Measurements from ENCODE around the gene GSTM5.
"Not testable (repeated sequence)": the region's sequence is repeated elsewhere in the genome, so short reads cannot be mapped to it uniquely, and the experiment has no call there.

GSTM5 gene

GRCh38 chr1:109711593-109712320 lies at the start of gene GSTM5:
GSTM5 (plus strand) TSS chr1:109712251; CDS start chr1:109712313, 62 bp downstream.
- peaks cover 0 to 12% (median 0%) of the 10 kb centered on the region in 3 donors for H3K9me3 ChIP-seq
- H3K36me3 ChIP-seq; H3K27me3 ChIP-seq; H3K27ac ChIP-seq; intact Hi-C loops (cut with DNase I; ENCODE audit: low total_unique reads); H3K4me1 ChIP-seq; DNase-seq: not testable (repeated sequence)
- peak within 1 kb of the TSS; percentile 30 to 39 for H3K4me3 ChIP-seq

GRCh38 chr1:109664671-109665070 lies 47.4 kb upstream of the GSTM5 start:
- peaks cover 0 to 16% (median 8%) of the 10 kb centered on the region in 4 donors for H3K4me1 ChIP-seq
- H3K9me3 ChIP-seq = no peaks in the 10 kb centered on the region
- H3K27ac ChIP-seq = no peak overlapping the region
- TF ChIP-seq, protein P1, sequence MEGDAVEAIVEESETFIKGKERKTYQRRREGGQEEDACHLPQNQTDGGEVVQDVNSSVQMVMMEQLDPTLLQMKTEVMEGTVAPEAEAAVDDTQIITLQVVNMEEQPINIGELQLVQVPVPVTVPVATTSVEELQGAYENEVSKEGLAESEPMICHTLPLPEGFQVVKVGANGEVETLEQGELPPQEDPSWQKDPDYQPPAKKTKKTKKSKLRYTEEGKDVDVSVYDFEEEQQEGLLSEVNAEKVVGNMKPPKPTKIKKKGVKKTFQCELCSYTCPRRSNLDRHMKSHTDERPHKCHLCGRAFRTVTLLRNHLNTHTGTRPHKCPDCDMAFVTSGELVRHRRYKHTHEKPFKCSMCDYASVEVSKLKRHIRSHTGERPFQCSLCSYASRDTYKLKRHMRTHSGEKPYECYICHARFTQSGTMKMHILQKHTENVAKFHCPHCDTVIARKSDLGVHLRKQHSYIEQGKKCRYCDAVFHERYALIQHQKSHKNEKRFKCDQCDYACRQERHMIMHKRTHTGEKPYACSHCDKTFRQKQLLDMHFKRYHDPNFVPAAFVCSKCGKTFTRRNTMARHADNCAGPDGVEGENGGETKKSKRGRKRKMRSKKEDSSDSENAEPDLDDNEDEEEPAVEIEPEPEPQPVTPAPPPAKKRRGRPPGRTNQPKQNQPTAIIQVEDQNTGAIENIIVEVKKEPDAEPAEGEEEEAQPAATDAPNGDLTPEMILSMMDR (IDR thresholded peaks at IDR 0.05) = no peak
- no peaks in the 10 kb centered on the region for H3K27me3 ChIP-seq
- intact Hi-C loops (cut with DNase I; ENCODE audit: low total_unique reads) = no loop called here
- peaks cover 0 to 27% (median 11%) of the 10 kb centered on the region in 3 donors for H3K36me3 ChIP-seq
- no peak overlapping the region for H3K4me3 ChIP-seq
- no peak for DNase-seq

- peaks cover 0 to 13% (median 0%) of the 10 kb centered on the region in 3 donors for H3K36me3 ChIP-seq
- DNase-seq = peak; percentile 95 to 98
- TF ChIP-seq, protein P1 (IDR thresholded peaks at IDR 0.05) = no peak
- H3K27ac ChIP-seq = peak within 1 kb of the TSS; percentile 44 to 69
- H3K9me3 ChIP-seq = no peaks in the 10 kb centered on the region
- H3K4me1 ChIP-seq = peaks cover 0 to 16% (median 8%) of the 10 kb centered on the region in 4 donors
- no peaks in the 10 kb centered on the region for H3K27me3 ChIP-seq
- peak within 1 kb of the TSS; percentile 58 to 66 for H3K4me3 ChIP-seq
- intact Hi-C loops (cut with DNase I; ENCODE audit: low total_unique reads) = no loop called here
Observed at GRCh38 chr1:109667452-109668122, 44.5 kb upstream of the GSTM5 start, which contains the start of gene GSTM2. GSTM2 (plus strand) TSS chr1:109668057; CDS start chr1:109668116, 59 bp downstream.

DNA sequence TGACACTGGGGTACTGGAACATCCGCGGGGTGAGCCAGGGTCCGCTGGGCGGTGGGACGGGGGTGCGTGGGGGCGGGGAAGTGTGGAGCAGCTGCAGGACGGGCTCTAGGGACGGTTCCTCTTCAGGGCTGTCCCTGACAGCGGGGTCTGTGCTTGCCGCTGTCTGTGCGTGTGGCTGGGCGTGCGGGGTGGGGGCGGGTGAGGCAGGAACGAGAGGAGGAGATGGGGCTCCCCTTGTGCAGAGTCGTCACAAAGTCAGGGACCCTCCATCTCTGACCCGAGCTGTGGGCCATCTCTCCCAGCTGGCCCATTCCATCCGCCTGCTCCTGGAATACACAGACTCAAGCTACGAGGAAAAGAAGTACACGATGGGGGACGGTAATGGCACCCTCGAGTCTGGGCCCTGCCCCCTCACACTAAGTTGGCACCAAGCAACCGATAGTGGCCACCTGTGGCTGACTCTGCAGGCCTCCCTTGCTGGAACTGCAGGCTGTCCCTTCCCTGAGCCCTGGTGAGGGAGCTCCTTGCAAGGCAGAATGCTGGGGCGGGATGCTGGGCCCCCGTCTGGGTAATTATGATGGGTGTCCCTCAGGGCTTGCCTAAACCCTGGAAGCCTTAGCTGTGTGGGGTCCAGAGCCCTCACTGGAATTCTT lies 43.8 kb upstream of the GSTM5 start:
- DNase-seq = no peak
- peak overlapping the region; percentile 44 to 69 for H3K27ac ChIP-seq
- peaks cover 0 to 20% (median 0%) of the 10 kb centered on the region in 3 donors for H3K36me3 ChIP-seq
- H3K4me3 ChIP-seq = peak overlapping the region; percentile 58 to 66
- no peaks in the 10 kb centered on the region for H3K27me3 ChIP-seq
- H3K4me1 ChIP-seq = peaks cover 0 to 16% (median 8%) of the 10 kb centered on the region in 4 donors
- TF ChIP-seq, protein P1 (IDR thresholded peaks at IDR 0.05) = no peak
- no peaks in the 10 kb centered on the region for H3K9me3 ChIP-seq
- intact Hi-C loops (cut with DNase I; ENCODE audit: low total_unique reads) = no loop called here

GRCh38 chr1:109669246-109669948 lies 42.7 kb upstream of the GSTM5 start:
- Histone ChIP-seq H3K4me3 (no peak overlapping the region), H3K4me1 (peaks cover 0 to 11% (median 8%) of the 10 kb centered on the region in 4 donors), H3K36me3 (peaks cover 0 to 26% (median 0%) of the 10 kb centered on the region in 3 donors), H3K27ac (no peak overlapping the region), H3K9me3 (no peaks in the 10 kb centered on the region), H3K27me3 (no peaks in the 10 kb centered on the region)
- DNase-seq = no peak
- TF ChIP-seq, protein P1 (IDR thresholded peaks at IDR 0.05) = no peak
- intact Hi-C loops (cut with DNase I; ENCODE audit: low total_unique reads) = no loop called here

DNA sequence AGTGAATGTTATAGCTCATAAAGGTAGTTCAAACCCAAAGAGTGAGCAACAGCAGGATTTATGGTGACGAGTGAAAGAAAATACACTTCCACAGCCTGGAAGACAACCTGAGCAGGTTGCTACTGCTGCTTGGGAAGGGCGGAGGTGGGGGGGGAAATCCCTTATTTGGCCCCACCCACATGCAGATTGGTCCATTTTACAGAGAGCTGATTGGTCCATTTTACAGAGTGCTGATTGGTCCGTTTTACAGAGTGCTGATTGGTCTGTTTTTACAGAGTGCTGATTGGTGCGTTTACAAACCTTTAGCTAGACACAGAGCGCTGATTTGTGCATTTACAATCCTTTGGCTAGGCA lies 42.1 kb upstream of the GSTM5 start:
- H3K4me3 ChIP-seq; DNase-seq; intact Hi-C loops (cut with DNase I; ENCODE audit: low total_unique reads); H3K27me3 ChIP-seq; H3K9me3 ChIP-seq; H3K27ac ChIP-seq: not testable (repeated sequence)
- Histone ChIP-seq H3K36me3 (peaks cover 0 to 26% (median 0%) of the 10 kb centered on the region in 3 donors), H3K4me1 (peaks cover 0 to 11% (median 8%) of the 10 kb centered on the region in 4 donors)

All from tibial artery (tissue), 4 donors.